HCT116 (cell line): ENCODE data around the gene UMAD1.

Source experiments
- CEBPB ChIP-seq: IDR thresholded peaks from 2 replicates; pipeline ENCODE4 v1.6.1; 2012; ENCODE audit warnings: low read depth
- EGR1 ChIP-seq: IDR thresholded peaks from 2 replicates; pipeline ENCODE4 v1.6.1; 2012; ENCODE audit warnings: low read depth
- EZH2 ChIP-seq: fragments of 200-600 bp; sonication (generic); IDR thresholded peaks from 2 replicates; pipeline ENCODE4 v1.6.1; 2017; ENCODE audit warnings: antibody characterized with exemption, mixed run types
- POLR2A ChIP-seq: IDR thresholded peaks from 2 replicates; pipeline ENCODE4 v1.7.0; 2011; ENCODE audit warnings: borderline replicate concordance; ENCODE audit not compliant: insufficient read depth, insufficient read length; ENCODE audit errors: extremely low read depth
- POLR2AphosphoS5 ChIP-seq: IDR thresholded peaks from 2 replicates; pipeline ENCODE4 v1.6.1; 2011; ENCODE audit warnings: mild to moderate bottlenecking, low read depth, low read length, moderate library complexity
- SIN3A ChIP-seq: IDR thresholded peaks from 2 replicates; pipeline ENCODE4 v1.6.1; 2012; ENCODE audit warnings: low read depth
- SRF ChIP-seq: IDR thresholded peaks from 2 replicates; pipeline ENCODE4 v1.6.1; 2012; ENCODE audit warnings: low read depth
- YY1 ChIP-seq: IDR thresholded peaks from 2 replicates; pipeline ENCODE4 v1.6.1; 2011; ENCODE audit warnings: low read length, low read depth, moderate library complexity, mild to moderate bottlenecking; ENCODE audit not compliant: insufficient replicate concordance; ENCODE audit errors: extremely low read depth
- TF ChIP-seq, protein P1 (sequence below), 3 experiments: fragments of 200-600 bp in 1 of 3; sonication (generic) in 1 of 3; IDR thresholded peaks in 2 of 3; conservative IDR thresholded peaks in 1 of 3; 2 replicates each; pipeline ENCODE4 v1.5.1; 2012 to 2017; ENCODE audit warnings: low read depth in 2 of 3, low read length in 2 of 3, antibody characterized with exemption in 1 of 3, borderline replicate concordance in 1 of 3, control low read depth in 1 of 3, mild to moderate bottlenecking in 1 of 3, mixed read lengths in 1 of 3, mixed run types in 1 of 3, moderate library complexity in 1 of 3; ENCODE audit not compliant: insufficient read depth in 1 of 3
- TF ChIP-seq, protein P2 (sequence below): IDR thresholded peaks from 2 replicates; pipeline ENCODE4 v1.6.1; 2012; ENCODE audit warnings: low read depth

DNA sequence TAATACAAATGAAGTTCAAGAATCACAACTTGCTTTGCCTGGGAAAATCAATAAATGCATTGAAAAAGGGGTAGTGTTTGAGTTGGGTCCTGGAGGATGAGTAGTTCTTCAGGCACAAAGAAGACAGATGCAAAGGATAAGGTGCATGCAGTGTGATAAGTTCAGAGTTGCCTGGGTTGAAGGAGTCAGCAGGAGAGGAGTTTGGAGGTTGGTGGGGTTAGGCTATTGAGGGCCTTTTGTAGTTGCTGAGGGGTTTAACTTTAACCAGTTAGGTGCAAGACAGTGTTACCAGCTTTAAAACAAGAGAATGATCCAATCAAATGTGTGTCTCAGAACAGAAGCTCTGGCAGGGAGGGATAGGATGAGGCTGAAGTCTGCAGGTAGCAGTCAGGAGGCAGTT lies 283.8 kb downstream of the UMAD1 start:
- TF ChIP-seq CEBPB (no peak), POLR2A (no peak), EGR1 (no peak), POLR2AphosphoS5 (no peak), SIN3A (no peak), YY1 (no peak), SRF (no peak), EZH2 (no peak)
- TF ChIP-seq, protein P1, sequence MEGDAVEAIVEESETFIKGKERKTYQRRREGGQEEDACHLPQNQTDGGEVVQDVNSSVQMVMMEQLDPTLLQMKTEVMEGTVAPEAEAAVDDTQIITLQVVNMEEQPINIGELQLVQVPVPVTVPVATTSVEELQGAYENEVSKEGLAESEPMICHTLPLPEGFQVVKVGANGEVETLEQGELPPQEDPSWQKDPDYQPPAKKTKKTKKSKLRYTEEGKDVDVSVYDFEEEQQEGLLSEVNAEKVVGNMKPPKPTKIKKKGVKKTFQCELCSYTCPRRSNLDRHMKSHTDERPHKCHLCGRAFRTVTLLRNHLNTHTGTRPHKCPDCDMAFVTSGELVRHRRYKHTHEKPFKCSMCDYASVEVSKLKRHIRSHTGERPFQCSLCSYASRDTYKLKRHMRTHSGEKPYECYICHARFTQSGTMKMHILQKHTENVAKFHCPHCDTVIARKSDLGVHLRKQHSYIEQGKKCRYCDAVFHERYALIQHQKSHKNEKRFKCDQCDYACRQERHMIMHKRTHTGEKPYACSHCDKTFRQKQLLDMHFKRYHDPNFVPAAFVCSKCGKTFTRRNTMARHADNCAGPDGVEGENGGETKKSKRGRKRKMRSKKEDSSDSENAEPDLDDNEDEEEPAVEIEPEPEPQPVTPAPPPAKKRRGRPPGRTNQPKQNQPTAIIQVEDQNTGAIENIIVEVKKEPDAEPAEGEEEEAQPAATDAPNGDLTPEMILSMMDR (IDR thresholded peaks at IDR 0.05 in 2 of 3, conservative IDR thresholded peaks at IDR 0.05 in 1 of 3; ENCODE audit: borderline replicate concordance in 1 of 3, insufficient read depth in 1 of 3, low read depth in 2 of 3, low read length in 2 of 3), result no peak
- TF ChIP-seq, protein P2, sequence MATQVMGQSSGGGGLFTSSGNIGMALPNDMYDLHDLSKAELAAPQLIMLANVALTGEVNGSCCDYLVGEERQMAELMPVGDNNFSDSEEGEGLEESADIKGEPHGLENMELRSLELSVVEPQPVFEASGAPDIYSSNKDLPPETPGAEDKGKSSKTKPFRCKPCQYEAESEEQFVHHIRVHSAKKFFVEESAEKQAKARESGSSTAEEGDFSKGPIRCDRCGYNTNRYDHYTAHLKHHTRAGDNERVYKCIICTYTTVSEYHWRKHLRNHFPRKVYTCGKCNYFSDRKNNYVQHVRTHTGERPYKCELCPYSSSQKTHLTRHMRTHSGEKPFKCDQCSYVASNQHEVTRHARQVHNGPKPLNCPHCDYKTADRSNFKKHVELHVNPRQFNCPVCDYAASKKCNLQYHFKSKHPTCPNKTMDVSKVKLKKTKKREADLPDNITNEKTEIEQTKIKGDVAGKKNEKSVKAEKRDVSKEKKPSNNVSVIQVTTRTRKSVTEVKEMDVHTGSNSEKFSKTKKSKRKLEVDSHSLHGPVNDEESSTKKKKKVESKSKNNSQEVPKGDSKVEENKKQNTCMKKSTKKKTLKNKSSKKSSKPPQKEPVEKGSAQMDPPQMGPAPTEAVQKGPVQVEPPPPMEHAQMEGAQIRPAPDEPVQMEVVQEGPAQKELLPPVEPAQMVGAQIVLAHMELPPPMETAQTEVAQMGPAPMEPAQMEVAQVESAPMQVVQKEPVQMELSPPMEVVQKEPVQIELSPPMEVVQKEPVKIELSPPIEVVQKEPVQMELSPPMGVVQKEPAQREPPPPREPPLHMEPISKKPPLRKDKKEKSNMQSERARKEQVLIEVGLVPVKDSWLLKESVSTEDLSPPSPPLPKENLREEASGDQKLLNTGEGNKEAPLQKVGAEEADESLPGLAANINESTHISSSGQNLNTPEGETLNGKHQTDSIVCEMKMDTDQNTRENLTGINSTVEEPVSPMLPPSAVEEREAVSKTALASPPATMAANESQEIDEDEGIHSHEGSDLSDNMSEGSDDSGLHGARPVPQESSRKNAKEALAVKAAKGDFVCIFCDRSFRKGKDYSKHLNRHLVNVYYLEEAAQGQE, result no peak
